Testis (tissue), 3 donors: ENCODE results near the gene C21orf91. TPM values are rescaled to one million over a fixed set of nuclear protein-coding genes. Genes with fewer than 3 reads are reported as not detected.

Source experiments
- DNase-seq: peaks from one replicate; pipeline ENCODE4 v3.0.0-alpha.2; 2019
- H3K27ac ChIP-seq, 2 donors: fragments of 200-600 bp; sonication (generic); one replicate each; pipeline ENCODE4 v1.5.1; 2019
- H3K27me3 ChIP-seq: fragments of 200-600 bp; sonication (generic); one replicate; pipeline ENCODE4 v1.5.1; 2019
- H3K36me3 ChIP-seq: fragments of 200-600 bp; sonication (generic); one replicate; pipeline ENCODE4 v1.5.1; 2017; ENCODE audit warnings: low read depth; ENCODE audit errors: missing control alignments
- H3K4me1 ChIP-seq: fragments of 200-600 bp; sonication (generic); one replicate; pipeline ENCODE4 v1.5.1; 2019
- H3K4me3 ChIP-seq, 2 donors: fragments of 200-600 bp; sonication (generic); one replicate each; pipeline ENCODE4 v1.5.1; 2017 to 2019
- H3K9me3 ChIP-seq: fragments of 200-600 bp; sonication (generic); one replicate; pipeline ENCODE4 v1.5.1; 2017
- CTCF ChIP-seq, 3 experiments: fragments of 450-650 bp in 2 of 3; fragments of 200-600 bp in 1 of 3; sonication (generic) in 1 of 3; IDR thresholded peaks; one replicate each; pipeline ENCODE4 v1.5.1; 2016 to 2019; ENCODE audit warnings: antibody characterized with exemption in 3 of 3, mild to moderate bottlenecking in 2 of 3, moderate library complexity in 1 of 3
- POLR2A ChIP-seq: fragments of 450-650 bp; IDR thresholded peaks from one replicate; pipeline ENCODE4 v1.6.1; 2017; ENCODE audit warnings: antibody characterized with exemption, mild to moderate bottlenecking, moderate library complexity
- WGBS, 2 donors: methylation state at CpG; one replicate each; pipeline ENCODE4 v1.1.5; 2018; 5-methylcytosine and 5-hydroxymethylcytosine counted together
- intact Hi-C: fragments of 100-400 bp; cut with DNase I; formaldehyde crosslinking; loops from one replicate; pipeline ENCODE4 v1.15.1; 2023; ENCODE audit warnings: low total_unique reads
- polyA plus RNA-seq: library from polyadenylated mRNA; stranded (reverse); fragments of 350-450 nt; fragmentation: Illumina TruSeq; extraction: RNeasy Lipid Tissue Mini Kit (QIAGEN cat#74804); gene quantifications from one replicate; pipeline ENCODE4 v1.2.3, GENCODE V29; 2014; ENCODE audit warnings: low read depth, low replicate concordance; ENCODE audit not compliant: insufficient read depth
- total RNA-seq, 2 donors: library from RNA; depleted of rRNA; stranded (reverse); fragments of >200 nt; gene quantifications; one replicate each; pipeline ENCODE4 v1.2.3, GENCODE V29; 2016

Gene C21orf91
- total and polyA plus RNA-seq, 3 donors from 2014 or later, result 37.0 to 44.4 (median 40.7) TPM

DNA sequence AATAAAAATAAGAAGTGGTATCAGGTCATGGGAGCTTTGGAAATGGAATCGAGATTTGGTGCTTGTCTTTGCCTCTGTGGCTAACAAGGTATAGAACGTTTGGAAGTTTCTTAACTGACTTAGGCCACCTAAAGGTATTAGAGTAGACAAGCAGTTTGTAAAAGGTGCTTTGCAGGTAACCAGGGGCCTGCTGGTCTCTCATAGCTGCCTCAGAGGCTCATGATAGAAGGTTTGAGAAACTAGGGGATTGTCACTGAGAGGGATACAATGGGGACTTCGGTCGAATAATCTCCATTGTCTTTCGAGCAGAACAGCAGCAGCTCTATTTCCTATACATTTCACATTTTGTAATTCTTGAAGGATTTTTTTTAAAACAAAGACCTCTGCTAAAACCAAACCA, 37.6 kb downstream of the C21orf91 start:
- H3K4me3 ChIP-seq, result no peak overlapping the region
- no peak for DNase-seq
- 86 to 90% methylated on average over 5 of the region's 5 CpGs for WGBS, 2 donors
- TF ChIP-seq CTCF (IDR thresholded peaks at IDR 0.05), result no peak
- no peak for TF ChIP-seq POLR2A
- H3K27me3 ChIP-seq, result no peaks in the 10 kb centered on the region
- intact Hi-C loops, result no loop called here
- H3K4me1 ChIP-seq, result no peaks in the 10 kb centered on the region
- H3K27ac ChIP-seq, result no peak overlapping the region
- no peaks in the 10 kb centered on the region for H3K9me3 ChIP-seq
- H3K36me3 ChIP-seq, result no peaks in the 10 kb centered on the region

- H3K27ac ChIP-seq, result no peak overlapping the region
- H3K4me3 ChIP-seq, result no peak overlapping the region
- TF ChIP-seq POLR2A, result no peak
- no peaks in the 10 kb centered on the region for H3K36me3 ChIP-seq
- 62 to 71% methylated on average over 6 of the region's 6 CpGs for WGBS, 2 donors
- H3K4me1 ChIP-seq, result no peaks in the 10 kb centered on the region
- H3K27me3 ChIP-seq, result no peaks in the 10 kb centered on the region
- H3K9me3 ChIP-seq, result no peaks in the 10 kb centered on the region
- intact Hi-C loops, result no loop called here
- DNase-seq, result no peak
Measured at GRCh38 chr21:17780539-17780938, 38.6 kb downstream of the C21orf91 start.

- 83 to 89% methylated on average over 3 of the region's 3 CpGs for WGBS, 2 donors
- no peak for TF ChIP-seq POLR2A
- TF ChIP-seq CTCF (IDR thresholded peaks at IDR 0.05), result no peak
- no peak overlapping the region for H3K4me3 ChIP-seq
- no peak for DNase-seq
- H3K9me3 ChIP-seq, result no peaks in the 10 kb centered on the region
- H3K27ac ChIP-seq, result no peak overlapping the region
- H3K27me3 ChIP-seq, result no peaks in the 10 kb centered on the region
- intact Hi-C loops, result no loop called here
- H3K4me1 ChIP-seq, result no peaks in the 10 kb centered on the region
- H3K36me3 ChIP-seq, result no peaks in the 10 kb centered on the region
Measured at GRCh38 chr21:17779980-17780379, 39.2 kb downstream of the C21orf91 start.

DNA sequence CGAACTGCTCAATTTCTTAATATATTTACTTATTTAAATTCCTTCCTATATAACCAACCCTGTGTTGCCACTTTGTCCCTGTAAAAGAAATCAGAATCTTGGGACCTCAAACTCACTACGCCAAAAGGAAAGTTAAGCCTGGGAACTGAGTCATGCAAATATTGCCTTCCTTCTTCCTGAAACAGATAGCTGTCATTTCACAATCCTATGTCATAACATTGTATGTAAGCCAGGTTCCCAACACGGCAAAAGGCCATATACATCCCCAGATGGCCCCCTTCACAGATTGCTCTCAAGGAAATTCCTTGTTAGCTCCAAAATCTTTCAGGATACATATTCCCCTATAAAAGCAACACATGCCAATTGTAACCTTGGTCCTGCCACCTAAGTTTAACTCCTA, 39.7 kb downstream of the C21orf91 start:
- no peak for TF ChIP-seq POLR2A
- TF ChIP-seq CTCF (IDR thresholded peaks at IDR 0.05), result no peak
- Histone ChIP-seq H3K27ac (no peak overlapping the region), H3K4me3 (no peak overlapping the region), H3K4me1 (no peaks in the 10 kb centered on the region), H3K9me3 (no peaks in the 10 kb centered on the region), H3K36me3 (no peaks in the 10 kb centered on the region), H3K27me3 (no peaks in the 10 kb centered on the region)
- no peak for DNase-seq
- WGBS, 2 donors, result 86 to 91% methylated on average over 3 of the region's 3 CpGs
- intact Hi-C loops, result no loop called here

- no peaks in the 10 kb centered on the region for H3K9me3 ChIP-seq
- no peak for TF ChIP-seq POLR2A
- TF ChIP-seq CTCF (IDR thresholded peaks at IDR 0.05), result no peak
- no peaks in the 10 kb centered on the region for H3K36me3 ChIP-seq
- DNase-seq, result no peak
- H3K4me1 ChIP-seq, result no peaks in the 10 kb centered on the region
- no peak overlapping the region for H3K4me3 ChIP-seq
- H3K27ac ChIP-seq, result no peak overlapping the region
- WGBS, 2 donors, result 77 to 91% methylated on average over 1 of the region's 1 CpG
- no peaks in the 10 kb centered on the region for H3K27me3 ChIP-seq
- intact Hi-C loops, result no loop called here
Measured at GRCh38 chr21:17777072-17777765, 41.9 kb downstream of the C21orf91 start.
